Sigmoid colon (tissue), 7 donors: Measurements from ENCODE around the gene UNC5C. TPM values are rescaled to one million over a fixed set of nuclear protein-coding genes. Genes with fewer than 3 reads are reported as not detected.

Source experiments
- DNase-seq: peaks from one replicate; pipeline ENCODE4 v3.0.0-alpha.2; 2019
- H3K27ac ChIP-seq, 4 donors: fragments of 200-600 bp; sonication (generic); one replicate each; pipeline ENCODE4 v1.5.1; 2016 to 2019; ENCODE audit warnings: mild to moderate bottlenecking in 1 of 4
- H3K27me3 ChIP-seq, 3 donors: fragments of 200-600 bp; sonication (generic); one replicate each; pipeline ENCODE4 v1.5.1; 2019; ENCODE audit warnings: mild to moderate bottlenecking in 1 of 3
- H3K36me3 ChIP-seq, 4 donors: fragments of 200-600 bp; sonication (generic); one replicate each; pipeline ENCODE4 v1.5.1; 2016 to 2019
- H3K4me1 ChIP-seq, 4 donors: fragments of 200-600 bp; sonication (generic); one replicate each; pipeline ENCODE4 v1.5.1; 2017 to 2019
- H3K4me3 ChIP-seq, 4 donors: fragments of 200-600 bp; sonication (generic); one replicate each; pipeline ENCODE4 v1.5.1; 2017 to 2019; ENCODE audit warnings: mild to moderate bottlenecking in 2 of 4, moderate library complexity in 1 of 4
- H3K9me3 ChIP-seq, 4 donors: fragments of 200-600 bp in 3 of 4; sonication (generic) in 3 of 4; one replicate each; pipeline versions ENCODE4 v1.5.1 to v1.6.1; 2013 to 2019
- EP300 ChIP-seq, 4 donors: sonication (generic); formaldehyde crosslinking; IDR thresholded peaks; one replicate each; pipeline ENCODE4 v1.6.1; 2017; ENCODE audit warnings: antibody characterized with exemption in 4 of 4
- POLR2A ChIP-seq, 2 donors: fragments of 450-650 bp; IDR thresholded peaks; one replicate each; pipeline ENCODE4 v1.6.1; 2016; ENCODE audit warnings: antibody characterized with exemption in 2 of 2, mild to moderate bottlenecking in 2 of 2, moderate library complexity in 2 of 2
- POLR2AphosphoS5 ChIP-seq, 4 donors: sonication (generic); formaldehyde crosslinking; IDR thresholded peaks; one replicate each; pipeline ENCODE4 v1.6.1; 2017; ENCODE audit warnings: antibody characterized with exemption in 4 of 4
- WGBS, 2 donors: extraction: QIAGEN DNeasy Blood & Tissue Kit; methylation state at CpG; one replicate each; pipeline ENCODE4 v1.1.7; 2013; 5-methylcytosine and 5-hydroxymethylcytosine counted together
- intact Hi-C: fragments of 100-400 bp; cut with DNase I; formaldehyde crosslinking; loops from one replicate; pipeline ENCODE4 v1.15.1; 2023
- polyA plus RNA-seq, 3 donors: library from polyadenylated mRNA; stranded (reverse); fragments of 200-250 nt; gene quantifications; one replicate each; pipeline ENCODE4 v1.2.3, GENCODE V29; 2013
- total RNA-seq, 4 donors: library from RNA; depleted of rRNA; stranded (reverse); fragments of >200 nt; gene quantifications; one replicate each; pipeline ENCODE4 v1.1.0, GENCODE V29; 2016
- TF ChIP-seq, protein P1 (sequence below), 4 experiments: fragments of 450-650 bp in 3 of 4; fragments of 200-600 bp in 1 of 4; IDR thresholded peaks; one replicate each; pipeline ENCODE4 v1.5.1; 2016 to 2019; ENCODE audit warnings: antibody characterized with exemption in 4 of 4, mild to moderate bottlenecking in 3 of 4, moderate library complexity in 2 of 4
- donor health status: healthy with polysubstance abuse.
- donor health status: Bipolar disorder and iron deficiency.
- donor health status: healthy.

Gene UNC5C
- total and polyA plus RNA-seq, 7 donors: 0.60 to 3.1 (median 1.4) TPM

DNA sequence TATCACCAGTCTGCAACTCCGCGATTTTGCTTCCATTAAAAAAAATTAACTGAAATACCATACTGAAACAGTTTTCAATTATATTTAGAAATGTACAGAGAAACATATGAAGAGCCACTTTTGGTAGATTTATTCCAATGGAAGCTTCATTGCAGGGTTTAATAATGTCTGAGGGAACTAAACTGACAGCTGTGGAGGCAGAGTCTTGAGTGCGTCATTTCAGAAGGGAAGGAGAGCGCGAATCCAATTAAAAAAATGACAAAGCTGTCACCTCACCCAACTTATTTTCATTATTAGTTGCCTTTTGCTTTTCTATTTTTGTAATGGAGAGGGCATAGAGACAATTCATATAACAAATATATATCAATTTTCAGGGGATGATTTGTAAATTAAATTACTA lies 104.0 kb downstream of the UNC5C start:
- TF ChIP-seq, protein P1, sequence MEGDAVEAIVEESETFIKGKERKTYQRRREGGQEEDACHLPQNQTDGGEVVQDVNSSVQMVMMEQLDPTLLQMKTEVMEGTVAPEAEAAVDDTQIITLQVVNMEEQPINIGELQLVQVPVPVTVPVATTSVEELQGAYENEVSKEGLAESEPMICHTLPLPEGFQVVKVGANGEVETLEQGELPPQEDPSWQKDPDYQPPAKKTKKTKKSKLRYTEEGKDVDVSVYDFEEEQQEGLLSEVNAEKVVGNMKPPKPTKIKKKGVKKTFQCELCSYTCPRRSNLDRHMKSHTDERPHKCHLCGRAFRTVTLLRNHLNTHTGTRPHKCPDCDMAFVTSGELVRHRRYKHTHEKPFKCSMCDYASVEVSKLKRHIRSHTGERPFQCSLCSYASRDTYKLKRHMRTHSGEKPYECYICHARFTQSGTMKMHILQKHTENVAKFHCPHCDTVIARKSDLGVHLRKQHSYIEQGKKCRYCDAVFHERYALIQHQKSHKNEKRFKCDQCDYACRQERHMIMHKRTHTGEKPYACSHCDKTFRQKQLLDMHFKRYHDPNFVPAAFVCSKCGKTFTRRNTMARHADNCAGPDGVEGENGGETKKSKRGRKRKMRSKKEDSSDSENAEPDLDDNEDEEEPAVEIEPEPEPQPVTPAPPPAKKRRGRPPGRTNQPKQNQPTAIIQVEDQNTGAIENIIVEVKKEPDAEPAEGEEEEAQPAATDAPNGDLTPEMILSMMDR (IDR thresholded peaks at IDR 0.05): no peak
- no peak for TF ChIP-seq POLR2AphosphoS5 (IDR thresholded peaks at IDR 0.05)
- no peak for TF ChIP-seq EP300 (IDR thresholded peaks at IDR 0.05)
- TF ChIP-seq POLR2A (IDR thresholded peaks at IDR 0.05): no peak
- no peak for DNase-seq
- intact Hi-C loops: no loop called here

GRCh38 chr4:95439896-95440295 lies 108.9 kb downstream of the UNC5C start:
- Histone ChIP-seq H3K4me3 (no peak overlapping the region), H3K9me3 (no peaks in the 10 kb centered on the region), H3K36me3 (no peaks in the 10 kb centered on the region), H3K27ac (no peak overlapping the region), H3K27me3 (no peaks in the 10 kb centered on the region), H3K4me1 (no peaks in the 10 kb centered on the region)
- intact Hi-C loops: no loop called here
- no peak for DNase-seq
- 24 to 55% methylated on average over 4 of the region's 4 CpGs for WGBS, 2 donors
- TF ChIP-seq, protein P1 (IDR thresholded peaks at IDR 0.05): no peak
- TF ChIP-seq POLR2AphosphoS5 (IDR thresholded peaks at IDR 0.05) (no peak), EP300 (IDR thresholded peaks at IDR 0.05) (no peak), POLR2A (IDR thresholded peaks at IDR 0.05) (no peak)

More for the DNA sequence above, 104.0 kb downstream of the UNC5C start:
- Histone ChIP-seq H3K4me1 (no peaks in the 10 kb centered on the region), H3K4me3 (no peak overlapping the region), H3K36me3 (no peaks in the 10 kb centered on the region), H3K27ac (no peak overlapping the region), H3K27me3 (no peaks in the 10 kb centered on the region), H3K9me3 (no peaks in the 10 kb centered on the region)
- WGBS, 2 donors: 95 to 96% methylated on average over 5 of the region's 5 CpGs

DNA sequence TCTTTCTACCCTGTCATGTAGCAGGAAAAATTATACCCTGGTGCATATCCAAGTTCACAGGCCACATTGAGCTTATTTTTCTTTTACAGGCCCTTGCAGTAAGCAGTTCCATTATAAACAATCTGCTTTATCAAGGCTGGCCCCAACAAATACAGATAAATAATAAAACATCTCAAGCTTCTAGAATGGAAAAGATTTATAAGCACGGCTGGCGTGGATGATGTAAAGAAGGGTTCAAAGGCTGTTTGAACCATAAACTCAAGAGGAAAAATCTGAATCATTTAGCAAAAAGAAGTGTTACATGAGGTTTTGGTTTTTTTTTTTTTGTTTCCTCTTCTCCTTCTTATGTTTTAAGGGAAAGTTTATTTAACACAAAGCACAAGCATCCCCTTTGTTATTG lies 109.7 kb downstream of the UNC5C start:
- intact Hi-C loops: no loop called here
- TF ChIP-seq, protein P1 (IDR thresholded peaks at IDR 0.05): no peak
- no peak for TF ChIP-seq POLR2AphosphoS5 (IDR thresholded peaks at IDR 0.05)
- TF ChIP-seq EP300 (IDR thresholded peaks at IDR 0.05): no peak
- no peak for TF ChIP-seq POLR2A (IDR thresholded peaks at IDR 0.05)
- WGBS, 2 donors: 29 to 70% methylated on average over 2 of the region's 2 CpGs
- Histone ChIP-seq H3K9me3 (no peaks in the 10 kb centered on the region), H3K4me3 (no peak overlapping the region), H3K4me1 (no peaks in the 10 kb centered on the region), H3K27me3 (no peaks in the 10 kb centered on the region), H3K27ac (no peak overlapping the region), H3K36me3 (no peaks in the 10 kb centered on the region)
- DNase-seq: no peak

- DNase-seq: no peak
- no peak overlapping the region for H3K4me3 ChIP-seq
- H3K27ac ChIP-seq: no peak overlapping the region
- H3K4me1 ChIP-seq: no peaks in the 10 kb centered on the region
- TF ChIP-seq EP300 (IDR thresholded peaks at IDR 0.05) (no peak), POLR2A (IDR thresholded peaks at IDR 0.05) (no peak), POLR2AphosphoS5 (IDR thresholded peaks at IDR 0.05) (no peak)
- TF ChIP-seq, protein P1 (IDR thresholded peaks at IDR 0.05): no peak
- intact Hi-C loops: no loop called here
- H3K9me3 ChIP-seq: no peaks in the 10 kb centered on the region
- H3K27me3 ChIP-seq: no peaks in the 10 kb centered on the region
- 59 to 82% methylated on average over 1 of the region's 1 CpG for WGBS, 2 donors
- H3K36me3 ChIP-seq: no peaks in the 10 kb centered on the region
These were observed 116.3 kb downstream of the UNC5C start for GRCh38 chr4:95432466-95432865.

DNA sequence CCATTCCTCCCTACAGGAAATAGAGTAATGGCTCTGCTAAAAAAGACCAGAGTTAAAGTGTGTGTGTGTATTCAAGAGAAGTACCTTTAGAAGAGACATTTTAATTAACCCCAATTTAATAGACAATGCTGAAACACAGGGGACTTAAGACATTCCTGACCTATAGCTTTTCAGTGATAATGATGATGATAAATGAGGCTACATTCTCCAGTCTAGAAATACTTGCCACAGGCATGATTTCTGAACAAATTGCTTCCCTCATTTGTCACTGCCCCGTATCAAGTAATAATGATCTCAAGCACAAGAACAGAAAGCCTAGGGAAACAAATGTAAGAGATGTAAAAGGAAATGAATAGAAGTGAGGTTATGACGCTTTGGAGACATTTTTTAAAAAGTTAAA lies 117.1 kb downstream of the UNC5C start:
- Histone ChIP-seq H3K36me3 (no peaks in the 10 kb centered on the region), H3K27me3 (no peaks in the 10 kb centered on the region), H3K4me1 (no peaks in the 10 kb centered on the region), H3K9me3 (no peaks in the 10 kb centered on the region), H3K27ac (no peak overlapping the region), H3K4me3 (no peak overlapping the region)
- DNase-seq: no peak
- intact Hi-C loops: no loop called here
- 85 to 91% methylated on average over 2 of the region's 2 CpGs for WGBS, 2 donors
- TF ChIP-seq POLR2AphosphoS5 (IDR thresholded peaks at IDR 0.05) (no peak), POLR2A (IDR thresholded peaks at IDR 0.05) (no peak)
